Sigmoid colon (tissue), 7 donors: ENCODE measurements around the gene SLC25A39. TPM values are rescaled to one million over a fixed set of nuclear protein-coding genes. Genes with fewer than 3 reads are reported as not detected.

Source experiments
- DNase-seq: peaks from one replicate; pipeline ENCODE4 v3.0.0-alpha.2; 2019
- H3K27ac ChIP-seq, 4 donors: fragments of 200-600 bp; sonication (generic); one replicate each; pipeline ENCODE4 v1.5.1; 2016 to 2019; ENCODE audit warnings: mild to moderate bottlenecking in 1 of 4
- H3K27me3 ChIP-seq, 3 donors: fragments of 200-600 bp; sonication (generic); one replicate each; pipeline ENCODE4 v1.5.1; 2019; ENCODE audit warnings: mild to moderate bottlenecking in 1 of 3
- H3K36me3 ChIP-seq, 4 donors: fragments of 200-600 bp; sonication (generic); one replicate each; pipeline ENCODE4 v1.5.1; 2016 to 2019
- H3K4me1 ChIP-seq, 4 donors: fragments of 200-600 bp; sonication (generic); one replicate each; pipeline ENCODE4 v1.5.1; 2017 to 2019
- H3K4me3 ChIP-seq, 4 donors: fragments of 200-600 bp; sonication (generic); one replicate each; pipeline ENCODE4 v1.5.1; 2017 to 2019; ENCODE audit warnings: mild to moderate bottlenecking in 2 of 4, moderate library complexity in 1 of 4
- H3K9me3 ChIP-seq, 4 donors: fragments of 200-600 bp in 3 of 4; sonication (generic) in 3 of 4; one replicate each; pipeline versions ENCODE4 v1.5.1 to v1.6.1; 2013 to 2019
- CTCF ChIP-seq, 4 experiments: fragments of 450-650 bp in 3 of 4; fragments of 200-600 bp in 1 of 4; IDR thresholded peaks; one replicate each; pipeline ENCODE4 v1.5.1; 2016 to 2019; ENCODE audit warnings: antibody characterized with exemption in 4 of 4, mild to moderate bottlenecking in 3 of 4, moderate library complexity in 2 of 4
- EP300 ChIP-seq, 4 donors: sonication (generic); formaldehyde crosslinking; IDR thresholded peaks; one replicate each; pipeline ENCODE4 v1.6.1; 2017; ENCODE audit warnings: antibody characterized with exemption in 4 of 4
- POLR2A ChIP-seq, 2 donors: fragments of 450-650 bp; IDR thresholded peaks; one replicate each; pipeline ENCODE4 v1.6.1; 2016; ENCODE audit warnings: antibody characterized with exemption in 2 of 2, mild to moderate bottlenecking in 2 of 2, moderate library complexity in 2 of 2
- POLR2AphosphoS5 ChIP-seq, 4 donors: sonication (generic); formaldehyde crosslinking; IDR thresholded peaks; one replicate each; pipeline ENCODE4 v1.6.1; 2017; ENCODE audit warnings: antibody characterized with exemption in 4 of 4
- WGBS, 2 donors: extraction: QIAGEN DNeasy Blood & Tissue Kit; methylation state at CpG; one replicate each; pipeline ENCODE4 v1.1.7; 2013; 5-methylcytosine and 5-hydroxymethylcytosine counted together
- intact Hi-C: fragments of 100-400 bp; cut with DNase I; formaldehyde crosslinking; loops from one replicate; pipeline ENCODE4 v1.15.1; 2023
- polyA plus RNA-seq, 3 donors: library from polyadenylated mRNA; stranded (reverse); fragments of 200-250 nt; gene quantifications; one replicate each; pipeline ENCODE4 v1.2.3, GENCODE V29; 2013
- total RNA-seq, 4 donors: library from RNA; depleted of rRNA; stranded (reverse); fragments of >200 nt; gene quantifications; one replicate each; pipeline ENCODE4 v1.1.0, GENCODE V29; 2016
- donor health status: healthy with polysubstance abuse.
- donor health status: Bipolar disorder and iron deficiency.
- donor health status: healthy.

Gene SLC25A39
- total and polyA plus RNA-seq, 7 donors, result 39.0 to 163 (median 51.8) TPM

DNA sequence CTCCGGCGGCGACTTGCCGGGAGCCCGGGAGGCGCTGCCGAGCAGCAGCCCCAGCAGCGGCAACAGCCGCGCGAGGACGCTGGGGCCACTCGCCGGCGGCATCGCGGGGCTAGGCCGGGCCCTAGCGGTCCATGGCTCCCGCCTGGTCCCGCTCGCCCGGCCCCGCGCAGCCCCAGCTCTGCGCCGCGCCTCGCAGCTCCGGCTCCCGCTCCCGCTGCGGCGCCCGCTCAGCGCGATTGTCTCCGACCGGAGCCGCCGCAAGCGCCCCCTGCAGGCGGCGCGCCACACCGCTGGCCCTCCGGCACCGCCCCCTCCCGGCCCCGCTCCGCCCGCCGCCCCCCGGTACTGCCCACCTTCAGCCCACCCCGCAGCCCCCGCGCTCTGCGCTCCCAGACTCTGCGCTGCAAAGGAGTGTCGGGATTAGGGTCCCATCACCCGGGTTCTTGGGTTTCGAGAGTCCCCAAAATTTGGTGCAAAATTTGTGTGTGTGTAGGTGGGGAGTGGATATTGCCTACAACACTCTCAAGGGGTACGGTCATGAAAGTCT, 39.1 kb upstream of the SLC25A39 start, which contains the start of gene FAM171A2:
Gene FAM171A2 (minus strand): TSS at position 241 of the 547 bp plus-strand sequence. CDS start 139 bp downstream, at position 102.
- intact Hi-C loops, result no loop called here
- peak within 1 kb of the TSS; percentile 36 to 69 (median 54) for H3K4me3 ChIP-seq
- no peak for DNase-seq
- peaks cover 0 to 23% (median 17%) of the 10 kb centered on the region in 4 donors for H3K4me1 ChIP-seq
- TF ChIP-seq CTCF (IDR thresholded peaks at IDR 0.05), result peak in 1 of 4 experiments; percentile 79
- TF ChIP-seq POLR2AphosphoS5 (IDR thresholded peaks at IDR 0.05), result no peak
- no peak for TF ChIP-seq EP300 (IDR thresholded peaks at IDR 0.05)
- peak within 1 kb of the TSS in 3 of 4 donors; percentile 22 to 43 (median 28) for H3K27ac ChIP-seq
- H3K36me3 ChIP-seq, result no peaks in the 10 kb centered on the region
- 1% methylated on average over 63 of the region's 63 CpGs for WGBS, 2 donors
- H3K27me3 ChIP-seq, result peaks cover 0 to 18% (median 0%) of the 10 kb centered on the region in 3 donors
- H3K9me3 ChIP-seq, result no peaks in the 10 kb centered on the region

DNA sequence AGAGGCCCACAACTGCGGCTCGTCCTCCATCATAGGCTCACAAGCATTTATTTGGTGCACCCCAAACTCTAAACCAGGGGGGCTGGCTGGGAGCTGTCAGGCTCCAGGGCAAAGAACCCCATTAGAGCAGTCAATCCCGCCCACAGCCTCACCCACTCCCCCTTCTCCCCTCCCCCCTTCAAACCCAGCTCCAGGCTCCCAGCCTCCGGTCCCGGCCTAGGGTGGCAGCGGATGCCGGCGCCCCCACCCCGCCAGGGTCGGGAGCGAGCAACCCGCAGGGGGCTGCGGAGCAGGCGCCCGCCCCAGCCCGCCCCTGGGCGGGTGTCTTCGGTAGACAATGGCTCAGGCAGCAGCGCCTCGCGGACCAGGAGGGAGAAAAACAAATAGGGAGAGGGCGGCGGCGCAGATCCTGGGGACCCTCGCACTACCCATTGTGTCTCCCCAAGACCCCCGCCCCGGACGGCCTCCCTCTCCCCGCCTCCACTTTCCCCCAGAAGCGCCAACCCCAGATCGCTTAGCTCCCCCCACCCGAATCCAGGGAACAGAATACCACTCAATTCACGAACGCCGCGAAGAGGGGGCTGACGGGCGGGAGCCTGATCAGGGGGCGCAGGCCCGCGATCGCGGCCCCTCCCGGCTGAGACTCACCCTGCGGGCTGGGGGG, 38.5 kb upstream of the SLC25A39 start:
- H3K27me3 ChIP-seq, result peaks cover 0 to 18% (median 0%) of the 10 kb centered on the region in 3 donors
- H3K36me3 ChIP-seq, result no peaks in the 10 kb centered on the region
- peaks cover 0 to 23% (median 17%) of the 10 kb centered on the region in 4 donors for H3K4me1 ChIP-seq
- H3K9me3 ChIP-seq, result no peaks in the 10 kb centered on the region
- WGBS, 2 donors, result 1% methylated on average over 45 of the region's 45 CpGs
- H3K27ac ChIP-seq, result peak overlapping the region in 3 of 4 donors; percentile 22 to 43 (median 28)
- H3K4me3 ChIP-seq, result peak overlapping the region; percentile 36 to 69 (median 54)
- intact Hi-C loops, result no loop called here
- DNase-seq, result no peak
- TF ChIP-seq POLR2AphosphoS5 (IDR thresholded peaks at IDR 0.05) (no peak), CTCF (IDR thresholded peaks at IDR 0.05) (no peak), POLR2A (IDR thresholded peaks at IDR 0.05) (no peak), EP300 (IDR thresholded peaks at IDR 0.05) (no peak)

DNA sequence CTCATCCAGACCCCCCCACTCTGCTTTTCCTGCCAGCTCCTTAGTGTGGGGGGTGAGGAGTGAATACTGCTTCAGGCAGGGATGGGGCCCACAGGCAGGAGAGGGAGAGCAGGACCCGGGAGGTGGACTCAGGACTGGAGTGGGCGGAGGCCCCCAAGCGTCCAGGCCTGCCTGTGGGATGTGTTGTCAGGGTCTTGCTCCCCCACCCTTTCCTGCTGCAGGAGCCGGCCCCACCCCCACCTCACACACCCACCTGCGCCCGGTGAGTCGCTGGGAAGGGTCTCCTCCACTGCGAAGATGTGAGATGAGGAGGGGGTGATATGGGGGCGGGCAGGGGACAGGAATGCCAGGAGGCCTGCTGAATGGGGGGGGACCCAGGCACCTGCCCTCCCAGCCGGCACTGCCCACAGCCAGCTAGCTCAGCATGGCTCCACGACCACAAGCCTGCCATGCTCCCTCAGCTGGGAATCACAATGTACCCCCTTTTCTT, 37.9 kb upstream of the SLC25A39 start:
- WGBS, 2 donors, result 19 to 28% methylated on average over 11 of the region's 11 CpGs
- no peak for DNase-seq

More for the DNA sequence above, 37.9 kb upstream of the SLC25A39 start:
- Histone ChIP-seq H3K9me3 (no peaks in the 10 kb centered on the region), H3K4me3 (peak overlapping the region in 3 of 4 donors; percentile 54 to 69 (median 54)), H3K27me3 (peaks cover 0 to 18% (median 0%) of the 10 kb centered on the region in 3 donors), H3K27ac (no peak overlapping the region), H3K36me3 (no peaks in the 10 kb centered on the region), H3K4me1 (peaks cover 0 to 23% (median 17%) of the 10 kb centered on the region in 4 donors)
- intact Hi-C loops, result no loop called here
- no peak for TF ChIP-seq EP300 (IDR thresholded peaks at IDR 0.05)
- no peak for TF ChIP-seq POLR2AphosphoS5 (IDR thresholded peaks at IDR 0.05)
- no peak for TF ChIP-seq CTCF (IDR thresholded peaks at IDR 0.05)
